RWPE2 (cell line): Measurements from ENCODE around the gene PROCA1.

Experiments
- ATAC-seq: fragments of 200-7000 bp; cut with Tn5 transposase; 3 replicates; pipeline ENCODE4 v1.9.1; 2021; ENCODE audit warnings: low read depth
- DNase-seq: peaks from one replicate; pipeline ENCODE4 v3.0.0-alpha.2; 2020; ENCODE audit warnings: low spot score
- H3K27ac ChIP-seq: fragments of 450-650 bp; 2 replicates; pipeline ENCODE4 v1.5.1; 2017; ENCODE audit warnings: mild to moderate bottlenecking; ENCODE audit not compliant: poor library complexity, severe bottlenecking
- H3K27me3 ChIP-seq: fragments of 250-450 bp; sonication (Bioruptor Pico); 2 replicates; pipeline ENCODE4 v1.5.1; 2021; ENCODE audit warnings: mild to moderate bottlenecking, moderate library complexity; ENCODE audit not compliant: insufficient read depth, poor library complexity, severe bottlenecking
- H3K36me3 ChIP-seq: fragments of 250-450 bp; sonication (Bioruptor Pico); 2 replicates; pipeline ENCODE4 v1.5.1; 2020; ENCODE audit warnings: low read depth, mild to moderate bottlenecking, moderate library complexity
- H3K4me1 ChIP-seq: fragments of 250-450 bp; sonication (Bioruptor Pico); 2 replicates; pipeline ENCODE4 v1.5.1; 2021; ENCODE audit warnings: mild to moderate bottlenecking, moderate library complexity; ENCODE audit not compliant: insufficient read depth, poor library complexity, severe bottlenecking
- H3K4me3 ChIP-seq: fragments of 250-450 bp; sonication (Bioruptor Pico); 2 replicates; pipeline ENCODE4 v1.5.1; 2021; ENCODE audit warnings: mild to moderate bottlenecking, moderate library complexity; ENCODE audit not compliant: severe bottlenecking
- H3K9me3 ChIP-seq: fragments of 250-450 bp; sonication (Bioruptor Pico); 2 replicates; pipeline ENCODE4 v1.5.1; 2021; ENCODE audit warnings: mild to moderate bottlenecking, moderate library complexity; ENCODE audit not compliant: severe bottlenecking
- TF ChIP-seq, protein P1 (sequence below): fragments of 450-650 bp; IDR thresholded peaks from one replicate; pipeline ENCODE4 v1.5.1; 2017; ENCODE audit warnings: mild to moderate bottlenecking, moderate library complexity; ENCODE audit not compliant: poor library complexity, severe bottlenecking

Gene PROCA1

DNA sequence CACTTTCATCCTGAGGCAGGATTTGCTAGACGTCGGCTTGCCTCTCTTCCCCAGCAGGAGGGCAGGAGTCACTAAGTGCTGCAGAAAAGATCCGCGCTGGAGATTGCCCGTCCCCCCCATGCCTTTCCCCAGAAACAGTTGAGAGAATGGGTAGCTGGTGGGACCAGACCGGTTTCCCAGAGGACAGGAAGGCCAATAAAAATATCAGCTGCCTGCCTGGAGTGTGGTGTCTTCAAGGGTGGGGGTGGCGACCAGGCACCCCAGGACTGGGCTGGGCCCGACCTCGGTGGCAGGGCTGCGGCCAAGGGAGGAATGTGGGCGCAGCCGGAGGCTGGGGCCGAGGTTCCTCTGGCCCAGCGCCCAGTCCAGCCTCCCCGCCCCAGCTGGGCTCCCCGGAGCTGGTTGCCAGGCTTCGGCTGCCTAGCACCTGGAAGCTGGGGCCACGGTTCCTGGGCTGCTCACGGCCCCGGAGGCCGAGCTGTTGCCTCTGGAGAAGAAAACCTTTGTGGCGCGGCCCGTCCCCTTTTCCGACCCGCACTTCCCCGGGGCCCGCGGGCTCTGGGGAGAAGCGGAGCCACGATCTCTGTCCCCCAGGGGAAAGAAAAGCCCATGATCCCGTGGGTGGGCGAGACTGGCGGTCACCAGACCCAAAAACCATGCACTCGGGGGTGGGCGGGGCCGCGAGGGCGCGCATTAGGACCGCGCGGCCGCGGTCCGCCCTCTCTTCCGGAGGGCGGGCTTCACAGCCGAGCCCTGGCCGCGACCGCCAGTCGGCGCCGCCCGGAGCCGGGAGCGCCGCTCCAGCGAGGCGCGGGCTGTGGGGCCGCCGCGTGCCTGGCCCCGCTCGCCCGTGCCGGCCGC, 31.8 kb upstream of the PROCA1 start, which contains the start of gene TRAF4:
Gene TRAF4 (plus strand): TSS at position 769 of the 861 bp plus-strand sequence. CDS start 102 bp downstream, outside the sequence.
- Histone ChIP-seq H3K4me3 (peak within 1 kb of the TSS; percentile 65), H3K27ac (peak within 1 kb of the TSS; percentile 95), H3K4me1 (peaks cover 24% of the 10 kb centered on the region), H3K27me3 (no peaks in the 10 kb centered on the region), H3K9me3 (no peaks in the 10 kb centered on the region), H3K36me3 (peaks cover 39% of the 10 kb centered on the region)
- DNase-seq (no peak), ATAC-seq (peak; percentile 45)
- TF ChIP-seq, protein P1, sequence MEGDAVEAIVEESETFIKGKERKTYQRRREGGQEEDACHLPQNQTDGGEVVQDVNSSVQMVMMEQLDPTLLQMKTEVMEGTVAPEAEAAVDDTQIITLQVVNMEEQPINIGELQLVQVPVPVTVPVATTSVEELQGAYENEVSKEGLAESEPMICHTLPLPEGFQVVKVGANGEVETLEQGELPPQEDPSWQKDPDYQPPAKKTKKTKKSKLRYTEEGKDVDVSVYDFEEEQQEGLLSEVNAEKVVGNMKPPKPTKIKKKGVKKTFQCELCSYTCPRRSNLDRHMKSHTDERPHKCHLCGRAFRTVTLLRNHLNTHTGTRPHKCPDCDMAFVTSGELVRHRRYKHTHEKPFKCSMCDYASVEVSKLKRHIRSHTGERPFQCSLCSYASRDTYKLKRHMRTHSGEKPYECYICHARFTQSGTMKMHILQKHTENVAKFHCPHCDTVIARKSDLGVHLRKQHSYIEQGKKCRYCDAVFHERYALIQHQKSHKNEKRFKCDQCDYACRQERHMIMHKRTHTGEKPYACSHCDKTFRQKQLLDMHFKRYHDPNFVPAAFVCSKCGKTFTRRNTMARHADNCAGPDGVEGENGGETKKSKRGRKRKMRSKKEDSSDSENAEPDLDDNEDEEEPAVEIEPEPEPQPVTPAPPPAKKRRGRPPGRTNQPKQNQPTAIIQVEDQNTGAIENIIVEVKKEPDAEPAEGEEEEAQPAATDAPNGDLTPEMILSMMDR, result peak; percentile 31

DNA sequence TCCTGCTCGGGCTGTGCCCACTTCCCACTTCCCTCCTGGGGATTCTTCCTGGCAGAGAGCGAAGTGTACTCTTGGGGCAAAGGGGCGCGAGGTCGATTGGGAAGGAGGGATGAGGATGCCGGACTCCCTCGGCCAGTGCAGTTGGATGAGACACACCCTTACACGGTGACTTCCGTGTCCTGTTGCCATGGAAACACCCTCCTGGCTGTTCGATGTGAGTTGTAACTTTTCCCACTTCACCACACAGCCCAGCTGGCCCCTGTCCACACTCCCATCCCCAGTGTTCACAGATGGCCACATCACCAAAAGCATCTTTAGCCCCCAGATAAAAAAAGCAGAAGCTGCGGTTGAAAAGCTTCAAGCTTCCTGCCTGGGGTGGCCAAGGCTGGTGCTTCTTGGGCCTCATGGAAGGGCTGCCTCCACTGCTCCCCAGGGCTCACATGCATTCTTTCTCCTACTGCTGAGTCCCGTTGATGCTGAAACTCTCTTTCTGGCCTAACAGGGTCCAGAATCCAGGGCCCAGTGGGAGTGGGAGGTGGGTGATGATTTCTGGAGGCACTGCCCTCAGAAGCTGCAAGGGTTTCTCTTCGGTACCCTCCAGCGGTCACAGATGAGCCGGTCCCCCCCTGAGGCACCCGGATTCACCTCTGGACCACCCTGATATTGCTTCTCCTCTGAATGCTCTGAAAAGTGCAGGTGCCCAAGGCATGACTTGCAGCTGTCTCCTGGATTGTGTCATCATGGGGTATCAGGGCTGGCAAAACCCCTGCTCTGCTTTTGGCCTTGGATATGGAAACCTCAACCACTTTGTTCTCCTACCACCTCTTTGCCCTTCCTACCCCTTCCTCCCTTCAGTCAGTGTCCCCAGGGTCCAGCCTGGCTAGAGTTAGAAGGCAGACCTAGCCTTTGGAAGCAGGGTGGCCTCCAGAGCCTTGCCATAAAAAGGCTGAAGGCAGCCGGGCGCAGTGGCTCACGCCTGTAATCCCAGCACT, 30.0 kb upstream of the PROCA1 start:
- ATAC-seq (no peak), DNase-seq (no peak)
- Histone ChIP-seq H3K36me3 (peaks cover 21% of the 10 kb centered on the region), H3K9me3 (no peaks in the 10 kb centered on the region), H3K4me1 (peaks cover 10% of the 10 kb centered on the region), H3K4me3 (no peak overlapping the region), H3K27me3 (no peaks in the 10 kb centered on the region), H3K27ac (peak overlapping the region; percentile 95)
- TF ChIP-seq, protein P1, result no peak

DNA sequence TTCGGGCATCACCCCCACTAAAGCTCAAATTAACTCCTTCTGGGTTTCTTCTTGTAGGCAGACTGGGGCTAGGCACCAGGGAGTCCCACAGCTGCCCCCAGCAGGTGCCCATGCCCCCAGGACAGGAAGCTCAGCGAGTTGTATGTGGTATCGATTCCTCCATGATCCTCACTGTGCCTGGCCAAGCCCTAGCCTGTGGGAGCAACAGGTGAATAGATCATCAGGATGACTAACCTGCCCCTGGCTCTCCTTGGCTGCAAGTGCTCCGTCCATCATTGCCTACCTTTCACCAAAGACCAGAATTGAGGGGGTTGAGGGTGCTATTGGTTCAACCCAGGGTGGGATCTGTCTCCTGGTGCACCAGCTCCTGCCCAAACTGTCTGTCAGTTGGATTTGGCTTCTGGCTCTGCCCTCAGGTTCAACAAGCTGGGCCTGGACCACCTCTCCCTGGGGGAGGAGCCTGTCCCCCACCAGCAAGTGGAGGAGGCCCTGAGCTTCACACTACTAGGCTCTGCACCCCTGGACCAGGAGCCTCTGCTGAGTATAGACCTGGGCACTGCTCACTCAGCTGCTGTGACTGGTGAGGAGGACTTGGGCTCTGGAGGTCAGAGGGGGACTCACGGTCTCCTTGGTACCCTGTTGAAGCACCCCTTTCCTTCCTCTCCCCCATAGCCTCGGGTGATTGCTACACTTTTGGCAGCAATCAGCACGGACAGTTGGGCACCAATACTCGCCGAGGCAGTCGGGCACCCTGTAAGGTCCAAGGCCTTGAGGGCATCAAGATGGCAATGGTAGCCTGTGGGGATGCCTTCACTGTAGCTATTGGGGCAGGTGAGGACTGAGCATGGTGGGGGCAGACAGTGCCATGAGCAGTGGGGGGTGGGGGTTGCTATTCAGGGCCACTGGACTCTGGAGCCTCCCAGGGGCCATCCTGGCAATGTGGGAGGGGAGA, 29.0 kb upstream of the PROCA1 start:
- H3K27me3 ChIP-seq, result no peaks in the 10 kb centered on the region
- no peak for ATAC-seq
- peaks cover 4% of the 10 kb centered on the region for H3K4me1 ChIP-seq
- H3K27ac ChIP-seq, result no peak overlapping the region
- no peak overlapping the region for H3K4me3 ChIP-seq
- DNase-seq, result no peak
- no peaks in the 10 kb centered on the region for H3K9me3 ChIP-seq
- H3K36me3 ChIP-seq, result peaks cover 11% of the 10 kb centered on the region
- TF ChIP-seq, protein P1, result no peak

DNA sequence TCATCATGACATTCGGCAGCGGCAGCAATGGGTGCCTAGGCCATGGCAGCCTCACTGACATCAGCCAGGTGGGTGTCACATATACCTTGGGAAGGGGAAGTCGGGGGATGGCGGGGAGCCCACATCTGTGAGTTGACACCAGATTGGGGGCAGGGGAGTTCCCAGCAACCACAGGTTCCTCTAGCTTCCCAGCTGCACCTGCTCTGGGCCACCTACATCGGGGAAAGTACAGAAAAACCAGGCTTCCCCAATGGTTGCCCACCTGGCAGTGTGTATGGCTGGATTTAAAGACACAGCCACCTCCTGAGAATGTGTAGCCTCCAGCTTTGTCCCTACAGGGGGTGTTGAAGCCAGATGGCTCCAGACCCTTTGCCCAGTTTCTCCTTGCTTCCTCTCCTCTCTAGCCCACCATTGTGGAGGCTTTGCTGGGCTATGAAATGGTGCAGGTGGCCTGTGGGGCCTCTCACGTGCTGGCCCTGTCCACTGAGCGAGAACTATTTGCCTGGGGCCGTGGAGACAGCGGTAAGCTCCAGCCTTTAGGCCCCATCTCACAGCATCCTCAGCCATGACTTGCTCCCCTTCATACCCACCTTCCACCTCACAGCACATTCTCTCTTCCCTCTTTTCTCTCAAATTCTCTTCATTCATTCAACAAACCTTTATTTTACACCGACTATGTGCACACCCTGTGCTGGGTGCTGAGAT, 27.1 kb upstream of the PROCA1 start:
- DNase-seq (no peak), ATAC-seq (no peak)
- TF ChIP-seq, protein P1, result no peak
- H3K4me1 ChIP-seq, result peaks cover 4% of the 10 kb centered on the region
- no peak overlapping the region for H3K4me3 ChIP-seq
- no peaks in the 10 kb centered on the region for H3K36me3 ChIP-seq
- H3K9me3 ChIP-seq, result no peaks in the 10 kb centered on the region
- H3K27ac ChIP-seq, result no peak overlapping the region
- H3K27me3 ChIP-seq, result no peaks in the 10 kb centered on the region
